ENCODE results near the gene MAP4K4.

MAP4K4 gene

DNA sequence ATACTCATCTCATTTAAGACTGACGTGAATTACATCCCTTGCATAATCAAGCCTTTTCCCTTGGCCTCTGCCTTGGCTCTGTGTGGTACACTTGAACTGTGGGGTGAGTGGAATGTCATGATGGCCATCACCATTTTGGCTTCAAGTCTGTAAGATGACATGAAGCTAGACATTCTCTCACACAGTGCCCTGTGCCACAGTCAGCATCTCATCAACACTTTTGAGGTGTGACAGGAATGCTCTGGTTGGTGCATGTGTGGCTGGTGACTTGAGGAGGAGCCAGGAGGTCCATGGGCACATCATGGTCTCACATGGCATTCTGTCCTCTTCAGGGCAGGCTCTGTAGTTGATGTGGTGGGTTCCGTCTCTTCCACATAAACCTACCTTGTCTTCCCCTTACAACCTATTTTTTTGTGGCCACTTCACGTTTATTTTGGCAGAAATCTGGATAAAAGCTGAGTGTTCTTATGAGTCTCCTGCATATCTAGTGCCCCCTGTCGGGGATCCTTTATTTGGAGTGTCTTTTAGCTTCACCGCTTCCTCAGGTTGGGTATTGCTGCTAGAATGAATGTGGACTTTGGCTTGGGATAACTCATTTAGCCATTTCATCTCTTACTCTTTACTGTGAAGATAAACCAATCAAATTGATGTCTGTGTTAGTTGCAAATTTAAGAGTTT, 28.1 kb downstream of the MAP4K4 start:
- no peaks in the 10 kb centered on the region for H3K9me3 ChIP-seq (replicated peaks; ENCODE audit: low read length)
- peaks cover 29% of the 10 kb centered on the region for H3K4me1 ChIP-seq (ENCODE audit: control insufficient read depth, insufficient read depth, low read length)
- no peaks in the 10 kb centered on the region for H3K27me3 ChIP-seq (ENCODE audit: control insufficient read depth, insufficient read depth, low read length)
- H3K36me3 ChIP-seq (ENCODE audit: insufficient read depth, low read length) = peaks cover 14% of the 10 kb centered on the region
- H3K4me2 ChIP-seq (ENCODE audit: low read length) = no peak overlapping the region
- H3K4me3 ChIP-seq (ENCODE audit: low read length) = no peak overlapping the region
- H3K9ac ChIP-seq (ENCODE audit: low read depth, low read length) = no peak overlapping the region

DNA sequence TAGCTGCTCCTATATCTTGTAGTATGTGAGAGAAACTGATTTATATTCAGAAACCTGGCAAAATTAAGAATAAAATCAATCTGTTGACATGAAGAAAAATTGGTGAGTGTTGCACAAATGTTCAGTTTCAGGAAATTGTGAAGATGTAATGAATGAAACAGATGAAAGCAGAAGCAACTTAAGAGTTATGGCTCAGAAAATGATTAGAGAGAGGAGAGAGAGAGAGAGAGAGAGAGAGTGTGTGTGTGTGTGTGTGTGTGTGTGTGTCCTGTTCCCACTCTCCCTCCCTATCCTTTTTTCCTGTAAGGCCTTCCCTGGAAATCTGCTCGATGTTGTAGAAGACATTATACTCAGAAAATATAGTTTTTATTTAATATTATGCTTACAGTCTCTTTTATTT, 31.4 kb downstream of the MAP4K4 start:
- Histone ChIP-seq H3K9ac (ENCODE audit: low read depth, low read length) (no peak overlapping the region), H3K36me3 (ENCODE audit: insufficient read depth, low read length) (peaks cover 9% of the 10 kb centered on the region), H3K4me2 (ENCODE audit: low read length) (no peak overlapping the region), H3K27me3 (ENCODE audit: control insufficient read depth, insufficient read depth, low read length) (no peaks in the 10 kb centered on the region), H3K9me3 (replicated peaks; ENCODE audit: low read length) (no peaks in the 10 kb centered on the region), H3K4me1 (ENCODE audit: control insufficient read depth, insufficient read depth, low read length) (peaks cover 35% of the 10 kb centered on the region), H3K4me3 (ENCODE audit: low read length) (no peak overlapping the region)

GRCh38 chr2:101729521-101730190, 32.1 kb downstream of the MAP4K4 start:
- Histone ChIP-seq H3K4me1 (ENCODE audit: control insufficient read depth, insufficient read depth, low read length) (peaks cover 37% of the 10 kb centered on the region), H3K36me3 (ENCODE audit: insufficient read depth, low read length) (peaks cover 9% of the 10 kb centered on the region), H3K27me3 (ENCODE audit: control insufficient read depth, insufficient read depth, low read length) (no peaks in the 10 kb centered on the region), H3K4me3 (ENCODE audit: low read length) (no peak overlapping the region), H3K9me3 (replicated peaks; ENCODE audit: low read length) (no peaks in the 10 kb centered on the region), H3K4me2 (ENCODE audit: low read length) (no peak overlapping the region), H3K9ac (ENCODE audit: low read depth, low read length) (no peak overlapping the region)

DNA sequence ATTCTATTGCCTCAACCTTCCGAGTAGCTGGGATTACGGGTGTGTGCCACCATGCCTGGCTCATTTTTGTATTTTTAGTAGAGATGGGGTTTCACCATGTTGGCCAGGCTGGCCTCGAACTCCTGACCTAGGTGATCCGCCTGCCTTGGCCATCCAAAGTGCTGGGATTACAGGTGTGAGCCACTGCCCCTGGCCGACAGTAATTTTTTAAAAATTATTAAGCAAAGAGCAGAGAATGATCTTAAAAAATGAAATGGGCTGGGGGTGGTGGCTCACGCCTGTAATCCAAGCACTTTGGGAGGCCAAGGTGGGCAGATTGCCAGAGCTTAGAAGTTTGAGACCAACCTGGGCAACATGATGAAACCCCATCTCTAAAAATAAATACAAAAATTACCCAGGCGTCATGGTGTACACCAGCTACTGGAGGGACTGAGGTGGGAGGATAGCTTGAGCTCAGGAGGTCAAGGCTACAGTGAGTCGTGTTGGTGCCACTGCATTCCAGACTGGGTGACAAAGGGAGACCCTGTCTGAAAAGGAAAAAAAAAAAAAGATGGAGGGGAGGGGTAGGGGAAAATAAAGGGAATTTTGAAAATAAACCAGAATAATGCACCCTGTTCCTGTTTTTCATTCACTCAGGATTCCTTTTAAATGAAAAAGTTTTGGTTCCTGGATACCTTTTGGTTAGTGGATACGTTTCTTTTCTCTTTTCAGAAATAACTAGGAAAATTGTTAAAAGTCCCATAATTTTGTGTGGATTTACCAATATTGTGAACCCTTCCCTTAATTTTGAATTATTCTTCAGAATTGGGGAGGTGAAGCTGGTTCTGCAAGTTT, 33.9 kb downstream of the MAP4K4 start:
- Histone ChIP-seq H3K9ac (ENCODE audit: low read depth, low read length) (no peak overlapping the region), H3K27me3 (ENCODE audit: control insufficient read depth, insufficient read depth, low read length) (no peaks in the 10 kb centered on the region), H3K4me2 (ENCODE audit: low read length) (no peak overlapping the region), H3K4me3 (ENCODE audit: low read length) (no peak overlapping the region), H3K4me1 (ENCODE audit: control insufficient read depth, insufficient read depth, low read length) (peaks cover 55% of the 10 kb centered on the region), H3K36me3 (ENCODE audit: insufficient read depth, low read length) (peaks cover 9% of the 10 kb centered on the region), H3K9me3 (replicated peaks; ENCODE audit: low read length) (no peaks in the 10 kb centered on the region)

- Histone ChIP-seq H3K9ac (ENCODE audit: low read depth, low read length) (no peak overlapping the region), H3K4me3 (ENCODE audit: low read length) (no peak overlapping the region), H3K4me1 (ENCODE audit: control insufficient read depth, insufficient read depth, low read length) (peaks cover 61% of the 10 kb centered on the region), H3K9me3 (replicated peaks; ENCODE audit: low read length) (no peaks in the 10 kb centered on the region), H3K27me3 (ENCODE audit: control insufficient read depth, insufficient read depth, low read length) (no peaks in the 10 kb centered on the region), H3K4me2 (ENCODE audit: low read length) (no peak overlapping the region), H3K36me3 (ENCODE audit: insufficient read depth, low read length) (peaks cover 9% of the 10 kb centered on the region)
Measured at GRCh38 chr2:101732199-101732598, 34.7 kb downstream of the MAP4K4 start.

- Histone ChIP-seq H3K9ac (ENCODE audit: low read depth, low read length) (no peak overlapping the region), H3K27me3 (ENCODE audit: control insufficient read depth, insufficient read depth, low read length) (no peaks in the 10 kb centered on the region), H3K4me3 (ENCODE audit: low read length) (no peak overlapping the region), H3K9me3 (replicated peaks; ENCODE audit: low read length) (no peaks in the 10 kb centered on the region), H3K4me1 (ENCODE audit: control insufficient read depth, insufficient read depth, low read length) (peaks cover 66% of the 10 kb centered on the region), H3K36me3 (ENCODE audit: insufficient read depth, low read length) (peaks cover 9% of the 10 kb centered on the region), H3K4me2 (ENCODE audit: low read length) (no peak overlapping the region)
Measured at GRCh38 chr2:101732773-101733256, 35.3 kb downstream of the MAP4K4 start.

- no peak overlapping the region for H3K9ac ChIP-seq (ENCODE audit: low read depth, low read length)
- H3K9me3 ChIP-seq (replicated peaks; ENCODE audit: low read length) = no peaks in the 10 kb centered on the region
- H3K4me2 ChIP-seq (ENCODE audit: low read length) = peak overlapping the region; percentile 24
- H3K36me3 ChIP-seq (ENCODE audit: insufficient read depth, low read length) = peaks cover 9% of the 10 kb centered on the region
- peaks cover 72% of the 10 kb centered on the region for H3K4me1 ChIP-seq (ENCODE audit: control insufficient read depth, insufficient read depth, low read length)
- H3K27me3 ChIP-seq (ENCODE audit: control insufficient read depth, insufficient read depth, low read length) = no peaks in the 10 kb centered on the region
- no peak overlapping the region for H3K4me3 ChIP-seq (ENCODE audit: low read length)
Measured at GRCh38 chr2:101733257-101733993, 35.9 kb downstream of the MAP4K4 start.

DNA sequence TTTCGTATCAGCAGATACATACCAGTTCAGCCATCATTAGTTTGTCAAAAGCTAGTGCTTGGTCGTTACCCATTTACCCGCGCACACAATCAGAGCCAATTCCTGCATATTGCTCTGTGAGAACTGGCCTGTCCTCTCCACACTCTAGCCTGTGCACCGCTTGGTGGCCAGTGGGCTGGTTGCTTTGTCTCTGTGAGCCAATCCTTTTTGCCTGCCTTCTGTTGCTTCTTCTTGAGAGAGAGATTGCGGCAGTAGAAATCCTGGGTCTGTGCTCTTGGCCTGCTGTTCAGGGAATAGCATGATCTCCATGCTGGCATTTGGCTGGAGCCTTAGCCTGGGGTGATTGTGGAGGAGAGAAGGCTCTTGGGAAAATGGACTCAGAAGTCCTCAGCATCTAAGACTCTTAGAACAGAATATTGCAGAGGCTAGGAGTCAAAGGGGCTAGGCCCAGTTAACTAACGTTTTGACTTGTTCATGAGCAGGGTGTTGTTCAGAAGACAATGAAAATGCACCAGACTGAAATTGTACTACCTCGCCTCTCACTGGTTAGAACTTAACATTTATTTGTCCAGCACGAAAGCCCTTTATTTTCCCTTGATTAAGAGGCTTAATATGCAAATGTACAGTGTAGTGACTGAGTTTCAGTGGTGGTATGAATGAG, 37.1 kb downstream of the MAP4K4 start:
- Histone ChIP-seq H3K27me3 (ENCODE audit: control insufficient read depth, insufficient read depth, low read length) (no peaks in the 10 kb centered on the region), H3K9me3 (replicated peaks; ENCODE audit: low read length) (no peaks in the 10 kb centered on the region), H3K4me2 (ENCODE audit: low read length) (peak overlapping the region; percentile 2), H3K9ac (ENCODE audit: low read depth, low read length) (no peak overlapping the region), H3K36me3 (ENCODE audit: insufficient read depth, low read length) (peaks cover 9% of the 10 kb centered on the region), H3K4me3 (ENCODE audit: low read length) (no peak overlapping the region), H3K4me1 (ENCODE audit: control insufficient read depth, insufficient read depth, low read length) (peaks cover 81% of the 10 kb centered on the region)

GRCh38 chr2:101735166-101735533, 37.6 kb downstream of the MAP4K4 start:
- no peak overlapping the region for H3K4me3 ChIP-seq (ENCODE audit: low read length)
- H3K36me3 ChIP-seq (ENCODE audit: insufficient read depth, low read length) = peaks cover 7% of the 10 kb centered on the region
- H3K27me3 ChIP-seq (ENCODE audit: control insufficient read depth, insufficient read depth, low read length) = no peaks in the 10 kb centered on the region
- H3K4me1 ChIP-seq (ENCODE audit: control insufficient read depth, insufficient read depth, low read length) = peaks cover 80% of the 10 kb centered on the region
- H3K9me3 ChIP-seq (replicated peaks; ENCODE audit: low read length) = no peaks in the 10 kb centered on the region
- no peak overlapping the region for H3K9ac ChIP-seq (ENCODE audit: low read depth, low read length)
- peak overlapping the region; percentile 74 for H3K4me2 ChIP-seq (ENCODE audit: low read length)

DNA sequence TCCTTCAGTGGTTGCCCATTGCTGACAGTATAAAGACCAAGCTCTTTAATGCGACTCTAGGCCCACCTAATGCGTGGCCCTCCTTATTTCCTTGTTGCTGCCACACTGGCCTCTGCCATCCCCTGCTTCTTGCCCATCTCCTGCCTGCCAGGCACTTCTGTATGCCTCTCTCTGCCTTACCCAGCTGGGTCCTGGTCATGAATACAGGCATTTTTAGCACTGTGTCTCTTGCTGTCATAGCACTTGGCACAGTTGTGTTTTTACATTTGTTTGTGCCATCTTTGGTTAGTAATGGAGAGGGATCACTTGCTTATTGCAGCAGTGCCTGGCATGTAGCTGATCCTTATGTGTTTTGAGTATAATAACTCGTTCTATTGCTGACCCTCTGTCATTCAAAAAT, 38.7 kb downstream of the MAP4K4 start:
- Histone ChIP-seq H3K27me3 (ENCODE audit: control insufficient read depth, insufficient read depth, low read length) (no peaks in the 10 kb centered on the region), H3K9me3 (replicated peaks; ENCODE audit: low read length) (no peaks in the 10 kb centered on the region), H3K36me3 (ENCODE audit: insufficient read depth, low read length) (peaks cover 5% of the 10 kb centered on the region), H3K4me1 (ENCODE audit: control insufficient read depth, insufficient read depth, low read length) (peaks cover 85% of the 10 kb centered on the region), H3K9ac (ENCODE audit: low read depth, low read length) (peak overlapping the region; percentile 32), H3K4me2 (ENCODE audit: low read length) (peak overlapping the region; percentile 74), H3K4me3 (ENCODE audit: low read length) (peak overlapping the region; percentile 49)

All from skeletal muscle satellite cell (primary cell).